IPS-11a (cell line): Measurements from ENCODE around the gene ING2.
"Not testable (repeated sequence)": the region's sequence is repeated elsewhere in the genome, so short reads cannot be mapped to it uniquely, and the experiment has no call there.

Experiments used
- H3K4me3 ChIP-seq: one replicate; pipeline ENCODE4 v1.5.1; 2013; ENCODE audit warnings: low read depth, low read length, control low read depth

The ING2 gene, protein sequence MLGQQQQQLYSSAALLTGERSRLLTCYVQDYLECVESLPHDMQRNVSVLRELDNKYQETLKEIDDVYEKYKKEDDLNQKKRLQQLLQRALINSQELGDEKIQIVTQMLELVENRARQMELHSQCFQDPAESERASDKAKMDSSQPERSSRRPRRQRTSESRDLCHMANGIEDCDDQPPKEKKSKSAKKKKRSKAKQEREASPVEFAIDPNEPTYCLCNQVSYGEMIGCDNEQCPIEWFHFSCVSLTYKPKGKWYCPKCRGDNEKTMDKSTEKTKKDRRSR

DNA sequence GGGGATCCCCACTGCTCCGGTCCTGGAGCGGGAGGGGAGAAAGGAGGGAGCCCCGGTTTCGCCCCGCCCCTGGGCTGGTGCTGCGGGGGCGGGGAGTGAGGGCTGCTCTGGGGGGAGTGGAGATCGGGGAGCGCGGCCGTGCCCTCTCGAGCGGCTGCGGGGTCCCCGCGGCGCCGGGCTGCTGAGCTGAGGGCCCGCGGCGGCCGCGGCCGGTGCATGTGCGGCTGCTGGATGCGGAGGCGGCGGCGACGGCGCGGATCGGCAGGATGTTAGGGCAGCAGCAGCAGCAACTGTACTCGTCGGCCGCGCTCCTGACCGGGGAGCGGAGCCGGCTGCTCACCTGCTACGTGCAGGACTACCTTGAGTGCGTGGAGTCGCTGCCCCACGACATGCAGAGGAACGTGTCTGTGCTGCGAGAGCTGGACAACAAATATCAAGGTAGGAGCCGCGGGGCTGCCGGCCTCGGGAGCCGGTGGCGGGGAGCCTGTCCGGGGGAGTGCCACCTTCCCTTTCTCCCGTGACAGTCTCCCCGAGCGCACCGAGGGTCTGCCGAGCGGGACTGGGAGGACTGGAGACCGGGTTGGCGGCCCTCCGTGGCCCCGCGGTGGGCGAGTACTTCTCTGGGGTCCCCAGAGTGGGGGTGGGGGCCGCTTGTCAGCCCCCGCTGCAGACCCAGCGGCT lies at the start of gene ING2:
Gene ING2, plus strand, starts transcription at position 129 of the 681 bp plus-strand sequence. Its CDS starts 138 bp downstream, at position 267.
- H3K4me3 ChIP-seq = peak within 1 kb of the TSS; percentile 96

DNA sequence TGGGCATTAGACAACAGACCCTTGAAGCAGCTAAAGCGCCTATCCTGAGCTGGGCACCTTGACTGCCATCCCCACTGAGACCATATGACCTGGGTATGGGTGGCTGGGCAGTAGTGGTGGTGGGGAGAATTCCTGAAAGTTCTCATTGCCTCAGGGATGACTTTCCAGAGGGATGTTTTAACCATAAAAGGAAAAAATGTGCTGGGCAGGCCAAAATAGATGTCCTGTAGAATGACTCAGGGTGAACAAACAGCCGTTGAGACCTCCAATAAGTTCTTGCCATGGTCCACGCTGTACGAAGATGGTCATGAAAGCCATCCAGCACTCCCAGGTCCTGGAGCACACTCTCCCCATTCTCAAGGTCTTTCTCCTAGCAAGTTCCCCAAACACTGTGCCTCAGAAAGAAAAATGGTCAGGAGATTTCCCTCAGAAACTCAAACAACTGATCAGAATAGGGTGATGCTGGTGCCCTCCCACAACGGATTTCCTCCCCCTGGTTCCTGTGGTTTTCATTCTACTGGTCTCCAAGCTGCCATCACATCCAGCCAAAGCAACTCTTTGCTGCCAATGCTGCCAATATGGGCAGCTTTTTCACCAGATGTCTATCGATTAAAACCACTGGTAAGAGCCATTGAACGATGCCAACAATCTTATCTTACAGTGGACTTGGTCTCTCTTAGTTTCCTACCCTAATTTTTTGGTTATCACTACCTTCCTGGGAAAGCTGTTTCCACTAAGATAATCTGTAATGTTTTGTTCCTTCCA lies 49.2 kb upstream of the ING2 start:
- no peak overlapping the region for H3K4me3 ChIP-seq

DNA sequence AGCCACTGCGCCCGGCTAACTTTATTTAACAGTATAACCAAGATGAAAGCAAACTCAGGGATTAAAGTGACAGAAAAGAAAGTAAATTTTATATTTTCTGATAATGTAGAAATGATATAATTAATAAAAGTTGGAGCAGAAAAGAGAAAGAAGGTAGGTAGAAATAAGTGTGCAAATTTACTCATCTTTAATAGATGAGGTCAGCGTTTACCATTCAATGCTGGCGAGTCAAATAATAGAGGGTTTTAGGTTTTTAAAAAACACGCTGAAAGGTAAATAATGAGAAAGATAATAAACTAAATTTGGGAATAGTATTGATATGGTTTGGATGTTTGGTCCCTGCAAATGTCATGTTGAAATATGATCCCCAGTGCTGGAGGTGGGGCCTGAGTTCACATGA lies 46.9 kb upstream of the ING2 start:
- H3K4me3 ChIP-seq = no peak overlapping the region

DNA sequence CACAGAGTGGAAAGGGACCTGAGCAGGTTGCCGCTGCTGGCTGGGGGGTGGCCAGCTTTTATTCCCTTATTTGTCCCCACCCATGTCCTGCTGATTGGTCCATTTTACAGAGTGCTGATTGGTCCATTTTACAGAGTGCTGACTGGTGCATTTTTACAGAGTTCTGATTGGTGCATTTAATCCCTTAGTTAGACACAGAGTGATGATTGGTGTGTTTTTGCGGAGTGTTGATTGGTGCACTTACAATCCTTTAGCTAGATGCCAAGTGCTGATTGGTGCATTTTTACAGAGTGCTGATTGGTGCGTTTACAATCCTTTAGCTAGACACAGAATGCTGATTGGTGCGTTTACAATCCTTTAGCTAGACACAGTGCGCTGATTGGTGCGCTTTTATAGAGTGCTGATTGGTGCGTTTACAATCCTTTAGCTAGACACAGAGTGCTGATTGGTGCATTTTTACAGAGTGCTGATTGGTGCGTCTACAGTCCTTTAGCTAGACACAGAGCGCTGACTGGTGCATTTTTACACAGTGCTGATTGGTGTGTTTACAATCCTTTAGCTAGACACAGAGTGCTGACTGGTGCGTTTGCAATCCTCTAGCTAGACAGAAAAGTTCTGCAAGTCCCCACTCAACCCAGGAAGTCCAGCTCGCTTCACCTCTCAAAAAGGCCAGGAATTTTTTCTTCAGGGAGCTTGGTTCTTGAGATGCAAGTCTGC lies 40.8 kb upstream of the ING2 start:
- not testable (repeated sequence) for H3K4me3 ChIP-seq

DNA sequence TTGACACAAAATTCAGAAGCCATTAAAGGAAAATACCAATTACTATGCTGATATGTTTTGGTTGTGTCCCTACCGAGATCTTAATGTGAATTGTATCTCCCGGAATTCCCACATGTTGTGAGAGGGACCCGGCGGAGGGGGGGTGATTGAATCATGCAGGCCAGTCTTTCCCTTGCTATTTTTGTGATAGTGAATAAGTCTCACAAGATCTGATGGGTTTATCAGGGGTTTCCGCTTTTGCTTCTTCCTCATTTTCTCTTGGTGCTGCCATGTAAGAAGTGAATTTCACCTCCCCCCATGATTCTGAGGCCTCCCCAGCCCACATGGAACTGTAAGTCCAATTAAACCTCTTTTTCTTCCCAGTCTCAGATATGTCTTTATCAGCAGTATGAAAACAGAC lies 39.0 kb upstream of the ING2 start:
- not testable (repeated sequence) for H3K4me3 ChIP-seq

DNA sequence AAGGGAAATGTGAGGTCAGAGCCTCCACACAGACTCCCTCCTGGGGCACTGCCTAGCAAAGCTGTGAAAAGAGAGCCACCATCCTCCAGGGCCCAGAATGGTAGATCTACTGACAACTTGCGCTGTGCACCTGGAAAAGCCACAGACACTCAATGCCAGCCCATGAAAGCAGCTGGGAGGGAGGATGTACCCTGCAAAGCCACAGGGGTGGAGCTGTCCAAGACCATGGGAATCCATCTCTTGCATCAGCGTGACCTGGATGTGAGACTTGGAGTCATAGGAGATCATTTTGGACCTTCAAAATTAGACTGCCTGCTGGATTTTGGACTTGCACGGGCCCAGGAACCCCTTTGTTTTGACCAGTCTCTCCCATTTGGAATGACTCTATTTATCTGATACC lies 37.6 kb upstream of the ING2 start:
- no peak overlapping the region for H3K4me3 ChIP-seq

DNA sequence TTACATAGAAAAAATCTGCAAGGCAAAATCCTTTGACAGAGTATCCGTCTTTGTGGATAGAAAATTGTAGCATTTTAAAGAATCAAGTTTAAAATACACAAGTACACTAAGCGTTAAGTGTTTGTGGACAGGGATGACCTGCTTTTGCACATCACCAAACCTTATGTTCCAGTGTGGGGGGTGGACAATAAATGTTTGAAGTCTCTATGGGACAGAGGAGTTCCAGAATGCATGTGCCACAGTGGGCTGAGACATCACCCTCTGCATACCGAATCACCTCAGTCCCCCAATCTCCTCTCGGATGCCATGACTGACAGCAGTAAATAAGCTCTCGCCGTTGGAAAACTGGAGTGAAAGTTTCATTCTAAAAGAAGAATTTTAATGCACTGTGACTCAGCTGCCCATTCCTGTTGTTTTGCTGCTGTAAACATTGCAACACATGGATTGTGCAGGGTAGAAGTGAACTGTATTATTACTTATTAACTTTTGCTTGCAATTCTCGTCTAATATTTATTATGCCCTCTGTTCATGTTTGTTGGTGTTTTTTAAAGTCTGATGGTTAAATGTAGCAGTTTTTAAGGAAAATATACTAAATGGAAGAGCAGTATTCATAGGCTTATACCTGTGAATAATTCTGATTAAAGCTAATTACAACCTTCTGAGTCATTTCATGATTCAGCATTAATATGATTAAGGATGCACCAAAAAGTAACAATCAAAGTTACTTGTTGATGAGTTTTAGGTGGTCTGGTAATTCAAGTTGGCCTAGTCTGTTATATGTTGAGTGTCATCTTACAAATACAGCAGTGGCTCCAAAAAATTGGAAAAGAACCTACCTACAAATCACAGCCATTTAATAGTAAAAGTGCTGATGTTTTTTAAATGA lies 36.4 kb upstream of the ING2 start:
- H3K4me3 ChIP-seq = no peak overlapping the region

DNA sequence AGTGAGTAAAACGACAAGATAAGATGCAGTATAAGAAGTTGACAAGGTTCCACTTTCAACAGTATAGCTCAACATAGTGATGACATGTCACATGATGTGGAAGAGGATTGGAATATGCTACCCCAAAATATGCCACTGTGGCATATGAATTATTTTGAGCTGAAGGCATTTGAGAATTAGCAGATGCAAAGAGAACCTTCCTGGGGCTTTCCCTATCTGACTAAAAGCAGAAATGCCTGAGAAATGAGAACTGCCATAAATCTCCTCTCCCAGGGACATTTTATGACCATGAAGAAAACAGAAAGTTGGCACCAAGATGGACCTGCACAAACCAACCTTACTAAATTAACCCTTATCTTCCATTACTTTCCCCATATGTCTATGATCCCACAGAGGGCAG lies 35.6 kb upstream of the ING2 start:
- H3K4me3 ChIP-seq = no peak overlapping the region

DNA sequence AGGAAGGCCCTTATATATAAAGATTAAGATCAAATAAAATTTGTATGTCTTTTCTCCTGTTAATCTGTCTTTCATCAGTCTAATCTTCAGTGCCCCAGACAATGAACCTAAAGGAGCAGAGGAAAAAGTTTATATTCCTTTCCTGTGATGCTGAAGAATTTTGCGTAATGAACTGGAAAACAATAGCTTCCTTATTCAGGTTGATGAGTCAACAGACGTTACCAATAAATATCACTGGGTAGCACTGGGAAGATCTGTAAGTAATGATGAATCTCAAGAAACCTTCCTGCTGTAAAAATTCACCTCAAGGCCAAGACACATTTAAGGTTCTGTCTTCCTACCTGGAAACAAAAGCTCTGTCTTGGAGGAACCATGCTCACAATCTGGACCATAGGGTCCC lies 34.9 kb upstream of the ING2 start:
- no peak overlapping the region for H3K4me3 ChIP-seq

DNA sequence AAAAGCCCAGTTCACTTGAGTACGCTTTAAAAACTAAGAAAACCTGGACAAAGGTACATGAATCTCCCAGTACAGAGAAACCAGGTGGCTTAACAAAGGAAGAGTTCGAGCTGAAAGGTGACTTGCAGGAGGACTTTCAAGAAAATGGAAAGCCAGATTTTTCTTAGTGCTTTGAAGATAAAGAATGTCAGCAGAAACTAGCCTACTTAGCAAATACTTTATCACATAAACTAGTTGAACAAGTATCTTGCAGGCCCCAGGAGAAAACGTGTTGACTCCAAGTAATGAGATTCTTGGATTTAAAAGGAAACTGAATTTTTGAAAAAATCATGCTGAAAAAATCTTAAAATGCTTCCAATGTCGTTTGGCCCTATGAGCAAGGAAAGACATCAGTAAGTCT lies 34.0 kb upstream of the ING2 start:
- no peak overlapping the region for H3K4me3 ChIP-seq

DNA sequence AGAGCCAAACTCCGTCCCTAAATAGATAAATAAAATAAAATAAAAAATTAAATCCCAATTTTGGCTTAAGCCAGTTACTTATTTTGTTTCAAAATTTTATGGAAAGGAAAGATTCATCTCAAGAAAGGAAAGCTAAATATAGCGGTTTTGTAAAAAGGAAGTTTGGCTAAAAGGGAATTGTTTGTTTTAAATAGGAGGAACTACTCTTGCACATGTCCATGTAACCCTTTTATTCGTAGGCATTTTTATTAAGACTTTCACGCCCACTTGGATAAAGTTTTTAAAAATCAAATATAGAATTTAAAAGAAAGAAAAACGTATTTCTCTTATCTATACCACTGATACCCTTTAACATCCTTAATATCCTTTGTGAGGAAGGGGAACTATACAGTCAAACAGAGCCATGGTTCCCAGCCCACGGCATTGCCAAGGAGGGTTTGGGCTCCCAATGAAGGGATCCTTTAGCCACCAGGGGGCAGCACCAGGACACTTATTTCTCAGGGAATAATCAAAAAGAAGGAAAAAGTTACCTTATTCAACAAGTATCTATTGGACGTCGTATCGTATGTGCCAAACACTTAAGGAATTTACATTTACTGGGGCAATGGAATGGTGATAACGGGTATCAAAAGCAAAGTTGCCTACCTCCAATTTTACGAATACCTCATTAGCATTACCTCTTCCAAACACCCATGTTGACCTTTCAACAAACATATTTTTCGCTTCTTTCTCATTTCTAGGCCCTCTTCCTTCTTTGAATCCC lies 32.7 kb upstream of the ING2 start:
- H3K4me3 ChIP-seq = no peak overlapping the region

DNA sequence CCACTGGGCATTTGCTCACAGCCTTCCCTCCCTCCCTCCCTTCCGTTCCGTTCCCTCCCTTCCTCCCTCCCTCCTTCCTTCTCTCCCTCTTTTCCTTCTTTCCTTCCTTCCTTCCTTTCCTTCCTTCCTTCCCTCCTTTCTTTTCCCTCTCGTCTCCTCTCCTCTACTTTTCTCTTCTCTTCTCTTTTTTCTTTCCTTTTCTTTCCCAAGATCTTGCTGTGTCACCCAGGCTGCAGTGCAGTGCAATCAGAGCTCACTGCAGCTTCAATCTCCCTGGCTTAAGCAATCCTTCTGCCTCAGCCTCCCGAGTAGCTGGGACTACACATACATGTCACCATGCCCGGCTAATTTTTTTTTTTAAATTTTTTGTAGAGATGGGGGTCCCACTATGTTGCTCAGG lies 26.7 kb upstream of the ING2 start:
- H3K4me3 ChIP-seq = no peak overlapping the region

DNA sequence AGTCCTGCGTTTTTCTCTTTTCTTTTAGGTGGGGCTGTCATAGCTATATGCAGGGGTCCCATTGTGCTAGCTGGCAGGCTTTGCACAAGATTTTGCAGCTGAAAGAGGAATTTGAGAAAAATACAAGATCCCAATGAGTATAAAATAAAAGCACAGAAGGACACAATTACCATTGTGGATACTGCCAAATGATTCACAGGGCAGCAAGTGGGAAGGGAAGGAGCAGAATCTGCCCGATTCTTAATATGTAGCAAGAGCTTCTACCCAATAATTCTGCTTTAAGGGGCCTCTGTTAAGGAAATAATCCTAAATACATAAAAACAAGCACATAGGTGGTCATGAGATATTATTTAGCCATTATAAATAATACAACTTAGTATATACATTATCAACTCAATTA lies 25.9 kb upstream of the ING2 start:
- no peak overlapping the region for H3K4me3 ChIP-seq

DNA sequence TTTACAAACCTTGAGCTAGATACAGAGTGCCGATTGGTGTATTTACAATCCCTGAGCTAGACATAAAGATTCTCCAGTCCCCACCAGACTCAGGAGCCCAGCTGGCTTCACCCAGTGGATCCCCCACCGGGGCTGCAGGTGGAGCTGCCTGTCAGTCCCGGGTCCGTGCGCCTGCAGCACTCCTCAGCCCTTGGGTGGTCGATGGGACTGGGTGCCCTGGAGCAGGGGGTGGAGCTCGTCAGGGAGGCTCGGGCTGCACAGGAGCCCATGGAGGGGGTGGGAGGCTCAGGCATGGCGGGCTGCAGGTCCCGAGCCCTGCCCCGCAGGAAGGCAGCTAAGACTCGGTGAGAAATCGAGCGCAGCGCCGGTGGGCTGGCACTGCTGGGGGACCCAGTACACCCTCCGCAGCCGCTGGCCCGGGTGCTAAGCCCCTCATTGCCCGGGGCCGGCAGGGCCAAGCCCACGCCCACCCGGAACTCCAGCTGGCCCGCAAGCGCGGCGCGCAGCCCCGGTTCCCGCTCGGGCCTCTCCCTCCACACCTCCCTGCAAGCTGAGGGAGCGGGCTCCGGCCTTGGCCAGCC lies 22.3 kb upstream of the ING2 start:
- not testable (repeated sequence) for H3K4me3 ChIP-seq

DNA sequence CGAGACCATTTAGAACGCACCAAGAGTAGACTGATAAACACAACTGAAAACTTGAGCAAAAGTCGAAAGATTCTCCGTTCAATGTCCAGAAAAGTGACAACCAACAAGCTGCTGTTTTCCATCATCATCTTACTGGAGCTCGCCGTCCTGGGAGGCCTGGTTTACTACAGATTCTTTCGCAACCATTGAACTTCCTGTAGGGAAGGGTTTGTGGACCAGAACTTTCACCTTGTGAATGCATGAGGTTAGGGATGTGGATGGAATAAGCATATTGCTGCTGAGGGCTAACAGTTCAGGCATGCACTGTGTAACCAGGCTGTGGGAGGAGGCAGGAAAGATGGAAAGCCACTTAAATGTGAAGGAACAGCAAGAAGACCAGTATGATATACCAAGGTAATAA lies 20.9 kb upstream of the ING2 start:
- H3K4me3 ChIP-seq = no peak overlapping the region

DNA sequence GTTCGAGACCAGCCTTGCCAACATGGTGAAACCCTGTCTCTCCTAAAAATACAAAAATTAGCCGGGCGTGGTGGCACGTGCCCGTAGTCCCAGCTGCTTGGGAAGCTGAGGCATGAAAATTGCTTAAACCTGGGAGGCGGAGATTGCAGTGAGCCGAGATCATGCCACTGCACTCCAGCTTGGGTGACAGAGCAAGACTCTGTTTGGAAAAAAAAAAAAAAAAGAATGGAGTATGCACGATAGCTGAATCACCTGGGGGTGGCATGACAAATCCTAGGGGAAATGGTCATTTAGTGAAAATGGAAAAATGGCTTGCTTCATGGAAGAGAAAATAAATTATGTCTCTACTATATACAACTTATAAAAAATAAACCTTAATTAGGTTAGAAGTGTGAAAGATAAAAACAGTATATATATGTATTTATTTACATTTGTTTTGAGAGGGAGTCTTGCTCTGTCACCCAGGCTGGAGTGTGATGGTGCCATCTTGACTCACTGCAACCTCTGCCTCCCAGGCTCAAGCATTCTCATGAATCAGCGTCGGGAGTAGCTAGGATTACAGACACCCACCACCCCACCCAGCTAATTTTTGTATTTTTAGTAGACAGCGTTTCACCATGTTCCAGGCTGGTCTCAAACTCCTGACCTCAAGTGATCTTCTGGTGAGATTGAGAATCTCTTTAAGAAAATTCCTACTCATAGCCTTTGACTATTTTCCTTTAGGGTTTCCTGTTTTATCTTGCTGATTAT lies 19.3 kb upstream of the ING2 start:
- no peak overlapping the region for H3K4me3 ChIP-seq

DNA sequence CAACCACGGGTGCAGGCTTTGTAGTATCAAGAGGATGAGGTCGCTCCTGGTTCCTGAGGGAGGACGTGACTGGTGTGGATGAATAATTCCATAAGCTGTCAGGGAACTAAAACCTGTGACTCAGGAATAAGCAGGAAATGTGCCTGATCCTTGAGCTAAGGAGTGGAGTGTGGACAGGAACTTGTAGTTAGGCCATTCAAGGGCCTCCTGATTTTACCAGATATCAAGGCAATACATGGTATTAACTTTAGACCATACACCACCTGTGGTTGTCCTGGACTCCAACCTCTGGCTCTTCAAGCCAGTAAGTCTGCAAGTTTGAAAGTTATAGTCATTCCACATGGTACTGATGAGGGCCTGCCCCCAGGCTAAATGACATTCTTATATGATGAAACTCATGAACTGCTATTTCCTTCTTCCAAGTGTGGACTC lies 12.1 kb upstream of the ING2 start:
- H3K4me3 ChIP-seq = no peak overlapping the region

DNA sequence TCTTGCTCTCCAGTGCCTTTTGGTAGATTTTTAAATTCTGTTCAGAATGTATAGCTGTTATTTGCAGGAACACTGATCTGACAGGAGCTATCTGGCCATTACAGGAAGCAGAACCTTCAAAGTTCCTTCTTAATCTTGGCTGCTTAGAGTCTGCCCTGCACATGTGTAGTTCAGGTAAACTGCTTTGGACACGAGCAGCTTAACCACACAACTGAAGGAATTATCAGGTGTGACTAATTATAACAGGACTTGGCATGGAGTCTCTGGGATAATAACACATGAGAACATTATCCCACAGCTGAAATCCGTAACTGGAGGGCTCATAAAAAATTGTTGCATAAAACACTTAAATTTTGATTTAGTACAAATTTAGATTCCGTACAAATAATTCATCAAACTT lies 11.6 kb upstream of the ING2 start:
- no peak overlapping the region for H3K4me3 ChIP-seq

DNA sequence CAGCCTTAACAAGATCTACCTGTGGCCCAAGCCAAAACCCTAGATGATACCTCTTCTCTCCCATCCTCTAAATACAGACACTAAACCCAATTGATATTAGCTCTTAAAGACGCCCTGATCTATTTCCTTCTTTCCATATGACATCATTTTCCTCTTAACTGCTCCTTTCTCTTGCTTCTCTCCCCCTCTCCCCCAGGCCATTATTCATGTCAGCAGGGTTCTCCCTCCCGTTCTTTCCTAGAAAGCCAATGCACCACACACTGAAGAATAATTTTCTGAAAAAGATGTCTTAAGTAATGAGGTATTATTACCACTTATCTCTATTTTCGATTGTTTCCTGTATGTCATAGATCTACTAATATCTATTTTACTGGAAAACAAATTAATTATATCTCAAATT lies 9.7 kb upstream of the ING2 start:
- no peak overlapping the region for H3K4me3 ChIP-seq
